Measurements from ENCODE around the gene LAMP2.

- no peak for TF ChIP-seq CTCF (IDR thresholded peaks at IDR 0.05 in 4 of 5, conservative IDR thresholded peaks at IDR 0.05 in 1 of 5)
- no peak for TF ChIP-seq POLR2A (IDR thresholded peaks at IDR 0.05)
These were observed 89.0 kb downstream of the LAMP2 start for GRCh38 chrX:120379937-120380681.
